Measurements from ENCODE around the gene GTPBP4. TPM values are rescaled to one million over a fixed set of nuclear protein-coding genes. Genes with fewer than 3 reads are reported as not detected.

Gene GTPBP4
- total RNA-seq, 4 donors from 2014 or later = 16.0 to 31.5 (median 21.5) TPM

DNA sequence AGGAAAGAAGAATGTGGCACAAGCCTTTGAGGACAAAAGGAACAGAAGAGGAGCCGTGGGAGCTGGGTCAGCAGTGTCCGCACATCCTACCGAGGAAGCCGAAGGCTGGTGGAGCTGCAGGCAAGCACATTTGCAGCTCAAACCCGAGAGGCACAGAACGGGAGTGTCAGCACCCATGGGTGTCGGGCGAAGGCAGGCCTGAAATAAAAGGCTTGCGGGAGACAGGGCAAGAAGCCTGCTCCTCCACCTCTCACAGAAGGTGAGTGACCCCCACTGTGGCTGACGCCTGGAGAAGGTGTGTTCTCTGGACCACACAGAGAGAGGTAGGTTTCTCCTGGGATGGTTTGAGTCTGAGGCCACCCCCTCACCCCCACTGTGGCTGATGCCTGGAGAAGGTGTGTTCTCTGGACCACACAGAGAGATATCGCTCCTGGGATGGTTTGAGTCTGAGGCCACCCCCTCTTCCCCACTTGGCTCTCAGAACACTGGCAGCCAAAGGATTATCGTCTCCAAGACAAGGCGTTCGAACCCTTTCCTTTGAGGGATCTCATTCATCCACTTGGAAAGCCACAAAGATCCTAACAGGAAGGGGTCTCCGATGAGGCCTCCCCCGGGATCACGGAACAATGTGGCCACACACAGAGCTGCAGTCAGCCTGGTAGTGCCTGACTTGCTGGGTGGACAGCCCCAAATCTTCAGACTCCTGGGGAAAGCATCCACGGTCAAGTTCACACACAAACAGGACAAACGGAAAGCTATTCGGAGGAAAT is 21.6 kb upstream of the GTPBP4 start:
- H3K27me3 ChIP-seq = no peaks in the 10 kb centered on the region
- no peak overlapping the region for H3K4me3 ChIP-seq
- peaks cover 0 to 21% (median 4%) of the 10 kb centered on the region in 3 donors for H3K4me1 ChIP-seq
- H3K27ac ChIP-seq = no peak overlapping the region
- TF ChIP-seq, protein P1, sequence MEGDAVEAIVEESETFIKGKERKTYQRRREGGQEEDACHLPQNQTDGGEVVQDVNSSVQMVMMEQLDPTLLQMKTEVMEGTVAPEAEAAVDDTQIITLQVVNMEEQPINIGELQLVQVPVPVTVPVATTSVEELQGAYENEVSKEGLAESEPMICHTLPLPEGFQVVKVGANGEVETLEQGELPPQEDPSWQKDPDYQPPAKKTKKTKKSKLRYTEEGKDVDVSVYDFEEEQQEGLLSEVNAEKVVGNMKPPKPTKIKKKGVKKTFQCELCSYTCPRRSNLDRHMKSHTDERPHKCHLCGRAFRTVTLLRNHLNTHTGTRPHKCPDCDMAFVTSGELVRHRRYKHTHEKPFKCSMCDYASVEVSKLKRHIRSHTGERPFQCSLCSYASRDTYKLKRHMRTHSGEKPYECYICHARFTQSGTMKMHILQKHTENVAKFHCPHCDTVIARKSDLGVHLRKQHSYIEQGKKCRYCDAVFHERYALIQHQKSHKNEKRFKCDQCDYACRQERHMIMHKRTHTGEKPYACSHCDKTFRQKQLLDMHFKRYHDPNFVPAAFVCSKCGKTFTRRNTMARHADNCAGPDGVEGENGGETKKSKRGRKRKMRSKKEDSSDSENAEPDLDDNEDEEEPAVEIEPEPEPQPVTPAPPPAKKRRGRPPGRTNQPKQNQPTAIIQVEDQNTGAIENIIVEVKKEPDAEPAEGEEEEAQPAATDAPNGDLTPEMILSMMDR (IDR thresholded peaks at IDR 0.05) = no peak
- no peak for TF ChIP-seq EP300 (IDR thresholded peaks at IDR 0.05)
- no peak for ATAC-seq
- H3K36me3 ChIP-seq = no peaks in the 10 kb centered on the region
- no peaks in the 10 kb centered on the region for H3K9me3 ChIP-seq
- 77 to 93% methylated on average over 11 to 13 of the region's 20 CpGs for WGBS, 2 donors (ENCODE audit: low coverage in 1 of 2)

DNA sequence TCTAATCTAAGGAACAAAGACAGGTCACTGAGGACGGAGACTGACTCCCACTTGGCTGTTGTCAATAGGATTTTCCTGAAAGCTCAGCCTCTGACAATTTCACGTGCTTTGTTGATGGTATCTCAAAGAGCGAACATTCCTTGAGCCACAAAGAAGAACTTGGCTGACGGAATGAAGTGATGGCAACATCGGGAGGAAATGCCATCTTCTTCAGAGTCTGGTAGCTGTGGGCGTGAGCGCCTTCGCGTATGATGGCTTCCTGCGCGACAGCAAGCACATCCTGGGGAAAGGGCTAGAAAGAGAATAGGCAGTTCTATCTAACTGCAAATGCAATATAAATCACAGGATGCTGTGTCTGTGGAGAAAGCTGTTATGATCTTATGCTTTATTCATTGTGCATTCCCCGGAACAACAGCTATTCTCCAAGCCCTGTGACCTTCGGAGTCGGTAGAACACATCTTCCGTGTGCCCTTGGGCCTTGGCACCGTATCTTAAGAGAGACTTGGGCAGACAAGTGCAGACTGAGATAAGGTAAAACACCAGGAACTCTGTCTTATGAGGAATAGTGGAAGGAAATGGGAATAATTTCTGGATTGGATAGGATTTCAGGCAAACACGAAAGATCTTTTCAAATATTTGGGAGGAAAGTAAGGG is 19.6 kb upstream of the GTPBP4 start:
- no peak for ATAC-seq
- H3K4me3 ChIP-seq = no peak overlapping the region
- TF ChIP-seq POLR2A (IDR thresholded peaks at IDR 0.05) (no peak), EP300 (IDR thresholded peaks at IDR 0.05) (no peak), POLR2AphosphoS5 (IDR thresholded peaks at IDR 0.05) (no peak)
- TF ChIP-seq, protein P1 (IDR thresholded peaks at IDR 0.05) = no peak
- no peak overlapping the region for H3K27ac ChIP-seq
- WGBS, 2 donors (ENCODE audit: low coverage in 1 of 2) = 86 to 91% methylated on average over 10 to 11 of the region's 17 CpGs
- H3K36me3 ChIP-seq = no peaks in the 10 kb centered on the region
- no peaks in the 10 kb centered on the region for H3K9me3 ChIP-seq
- H3K4me1 ChIP-seq = peaks cover 0 to 21% (median 4%) of the 10 kb centered on the region in 3 donors
- no peaks in the 10 kb centered on the region for H3K27me3 ChIP-seq

DNA sequence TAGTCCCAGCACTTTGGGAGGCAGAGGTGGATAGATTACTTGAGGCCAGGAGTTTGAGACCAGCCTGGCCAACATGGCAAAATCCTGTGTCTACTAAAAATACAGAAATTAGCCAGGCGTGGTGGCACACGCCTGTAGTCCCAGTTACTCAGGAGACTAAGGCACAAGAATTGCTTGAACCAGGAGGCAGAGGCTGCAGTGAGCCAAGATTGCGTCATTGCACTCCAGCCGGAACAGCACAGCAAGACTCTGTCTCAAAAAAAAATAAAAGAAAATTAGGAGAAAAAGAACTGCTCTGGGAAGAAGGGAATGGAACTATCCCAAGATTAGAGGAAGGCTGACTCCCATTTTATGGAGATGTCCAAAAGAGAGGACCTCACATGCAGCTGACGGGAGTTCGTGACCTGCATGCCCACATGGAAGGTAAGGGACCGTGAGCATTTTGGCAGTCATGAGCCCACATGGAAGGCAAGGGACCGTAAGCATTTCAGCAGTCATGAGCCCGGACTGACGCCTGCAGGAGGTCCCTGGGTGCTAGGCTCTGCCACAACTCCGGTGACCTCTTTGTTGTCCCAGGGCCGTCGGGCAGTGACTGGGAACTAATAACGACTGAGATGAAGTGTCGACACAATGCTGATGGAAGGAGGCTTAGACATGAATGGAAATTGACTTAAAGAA is 18.6 kb upstream of the GTPBP4 start:
- no peaks in the 10 kb centered on the region for H3K36me3 ChIP-seq
- TF ChIP-seq EP300 (IDR thresholded peaks at IDR 0.05) (no peak), POLR2A (IDR thresholded peaks at IDR 0.05) (no peak), POLR2AphosphoS5 (IDR thresholded peaks at IDR 0.05) (no peak)
- TF ChIP-seq, protein P1 (IDR thresholded peaks at IDR 0.05) = no peak
- peak overlapping the region in 2 of 4 donors; percentile 49 to 58 for H3K27ac ChIP-seq
- peaks cover 0 to 21% (median 4%) of the 10 kb centered on the region in 3 donors for H3K4me1 ChIP-seq
- no peaks in the 10 kb centered on the region for H3K27me3 ChIP-seq
- no peaks in the 10 kb centered on the region for H3K9me3 ChIP-seq
- no peak for ATAC-seq
- no peak overlapping the region for H3K4me3 ChIP-seq
- 70 to 77% methylated on average over 2 to 10 of the region's 15 CpGs for WGBS, 2 donors (ENCODE audit: low coverage in 1 of 2)

DNA sequence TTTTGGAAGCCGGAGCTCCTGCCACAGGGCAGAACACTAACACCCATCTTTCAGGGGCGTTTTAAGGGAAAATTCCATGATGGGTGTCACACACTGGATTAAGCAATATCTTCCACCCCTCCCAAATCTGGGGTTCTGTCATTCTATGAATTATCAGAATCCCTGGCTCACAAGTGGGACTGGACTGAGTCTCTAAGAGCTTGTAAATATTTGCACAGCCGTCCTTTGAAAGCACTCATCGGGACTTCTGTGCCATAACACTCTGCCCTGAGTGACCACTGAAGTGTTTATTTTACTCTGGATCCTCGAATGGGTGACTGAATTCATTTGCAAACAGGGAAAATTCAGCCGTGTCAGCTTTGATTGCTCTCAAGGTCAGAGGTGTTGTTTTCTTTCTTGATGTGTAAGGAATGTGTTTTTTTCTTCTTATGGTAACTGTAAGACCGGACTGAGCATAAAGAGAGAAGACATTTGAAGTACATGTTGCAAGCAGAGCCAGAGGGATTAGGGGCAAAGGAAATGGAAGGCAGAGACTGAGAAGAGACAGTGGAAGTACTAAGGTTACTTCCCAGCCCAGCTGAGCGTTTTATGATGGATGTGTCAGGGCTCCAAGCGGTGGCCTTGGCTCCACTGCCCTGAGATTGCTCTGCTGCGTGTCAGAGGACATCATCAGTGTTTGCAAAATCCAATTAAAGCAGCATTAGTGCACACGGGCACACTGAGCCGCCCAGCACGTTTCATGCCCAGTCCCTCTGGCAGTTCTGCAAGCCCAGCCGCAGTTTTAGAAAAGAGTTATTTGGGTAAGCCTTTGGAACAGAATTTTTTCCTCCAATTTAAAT is 17.7 kb upstream of the GTPBP4 start:
- Histone ChIP-seq H3K4me1 (peaks cover 0 to 21% (median 4%) of the 10 kb centered on the region in 3 donors), H3K36me3 (no peaks in the 10 kb centered on the region), H3K9me3 (no peaks in the 10 kb centered on the region), H3K27ac (peak overlapping the region; percentile 12 to 70 (median 54)), H3K4me3 (no peak overlapping the region), H3K27me3 (no peaks in the 10 kb centered on the region)
- 15 to 29% methylated on average over 9 to 12 of the region's 14 CpGs for WGBS, 2 donors (ENCODE audit: low coverage in 1 of 2)
- ATAC-seq = peak; percentile 66
- TF ChIP-seq POLR2AphosphoS5 (IDR thresholded peaks at IDR 0.05) (no peak), POLR2A (IDR thresholded peaks at IDR 0.05) (no peak), EP300 (IDR thresholded peaks at IDR 0.05) (no peak)
- TF ChIP-seq, protein P1 (IDR thresholded peaks at IDR 0.05) = no peak

Measured in gastroesophageal sphincter (tissue), 4 donors.